GM12878 (cell line): ENCODE results near the gene GLB1L.

ENCODE experiments used
- CBX3 ChIP-seq: fragments of 200-600 bp; sonication (generic); IDR thresholded peaks from 2 replicates; pipeline ENCODE4 v1.6.1; 2016; ENCODE audit warnings: low read depth, borderline replicate concordance
- CEBPB ChIP-seq, 2 experiments: fragments of 150-350 bp in 1 of 2; IDR thresholded peaks; 2 replicates each; pipeline ENCODE4 v1.6.1; 2012 to 2014; ENCODE audit warnings: low read depth in 2 of 2, low read length in 2 of 2, borderline replicate concordance in 1 of 2, inconsistent platforms in 1 of 2
- EZH2 ChIP-seq: IDR thresholded peaks from 2 replicates; pipeline ENCODE4 v1.6.1; 2012; ENCODE audit warnings: low read depth, mild to moderate bottlenecking, control low read depth, inconsistent platforms, low read length, borderline replicate concordance; ENCODE audit not compliant: control insufficient read depth
- SREBF2 ChIP-seq: IDR thresholded peaks from 2 replicates; pipeline ENCODE4 v1.6.1; 2012; ENCODE audit warnings: mild to moderate bottlenecking, low read length
- ZNF274 ChIP-seq: IDR thresholded peaks from one replicate; pipeline ENCODE4 v1.8.0; 2011; ENCODE audit not compliant: insufficient read length, insufficient read depth
- TF ChIP-seq, protein P1 (sequence below): fragments of 450-650 bp; IDR thresholded peaks from 2 replicates; pipeline ENCODE4 v1.6.1; 2016; ENCODE audit warnings: mild to moderate bottlenecking
- TF ChIP-seq, protein P2 (sequence below), 3 experiments: IDR thresholded peaks in 2 of 3; conservative IDR thresholded peaks in 1 of 3; 2 replicates each; pipeline ENCODE4 v1.5.1; 2011; ENCODE audit warnings: low read depth in 3 of 3, low read length in 3 of 3, mild to moderate bottlenecking in 3 of 3, control low read depth in 2 of 3, moderate library complexity in 2 of 3, inconsistent platforms in 1 of 3, mixed read lengths in 1 of 3; ENCODE audit not compliant: control insufficient read depth in 2 of 3, insufficient read depth in 1 of 3; ENCODE audit errors: extremely low read depth in 1 of 3

DNA sequence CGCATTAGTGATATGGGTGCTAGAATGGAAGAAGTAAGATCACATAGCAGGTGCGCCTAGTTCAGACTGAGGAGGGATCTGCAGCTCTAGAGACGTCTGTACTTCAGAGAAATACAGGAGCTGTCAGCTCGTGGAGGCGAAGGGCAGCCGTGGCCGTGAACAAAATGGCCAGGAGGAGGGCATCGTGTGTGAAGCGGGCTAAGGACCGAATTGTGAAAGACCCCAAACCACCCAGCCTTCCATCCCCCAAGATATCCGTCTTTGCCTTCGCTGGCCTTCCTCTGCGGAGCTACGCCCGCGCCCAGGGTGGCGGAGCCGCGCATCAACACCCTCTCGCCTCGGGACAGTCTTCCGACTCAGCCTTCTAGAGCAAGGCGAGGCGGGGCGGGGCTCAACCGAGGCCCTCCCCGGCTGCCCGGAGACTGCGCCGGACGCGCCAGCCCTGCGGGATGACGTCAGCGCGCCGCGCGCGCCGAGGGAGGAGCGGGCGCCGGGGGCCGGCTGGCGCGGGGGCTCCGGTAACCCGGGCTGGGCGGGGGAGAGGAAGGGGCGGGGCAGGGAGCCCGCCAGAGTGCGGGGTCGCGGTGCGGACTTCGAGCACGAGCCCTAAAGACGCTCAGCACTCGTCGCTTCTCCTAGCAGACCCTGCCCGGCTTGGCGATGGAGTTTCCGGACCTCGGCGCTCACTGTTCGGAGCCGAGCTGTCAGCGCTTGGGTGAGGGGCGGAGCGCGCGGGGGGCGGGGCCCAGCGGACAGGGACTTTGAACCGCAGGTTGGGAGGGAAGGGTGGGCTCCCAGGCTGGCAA lies 38.7 kb downstream of the GLB1L start, which contains the start of gene ZFAND2B:
- TF ChIP-seq, protein P1, sequence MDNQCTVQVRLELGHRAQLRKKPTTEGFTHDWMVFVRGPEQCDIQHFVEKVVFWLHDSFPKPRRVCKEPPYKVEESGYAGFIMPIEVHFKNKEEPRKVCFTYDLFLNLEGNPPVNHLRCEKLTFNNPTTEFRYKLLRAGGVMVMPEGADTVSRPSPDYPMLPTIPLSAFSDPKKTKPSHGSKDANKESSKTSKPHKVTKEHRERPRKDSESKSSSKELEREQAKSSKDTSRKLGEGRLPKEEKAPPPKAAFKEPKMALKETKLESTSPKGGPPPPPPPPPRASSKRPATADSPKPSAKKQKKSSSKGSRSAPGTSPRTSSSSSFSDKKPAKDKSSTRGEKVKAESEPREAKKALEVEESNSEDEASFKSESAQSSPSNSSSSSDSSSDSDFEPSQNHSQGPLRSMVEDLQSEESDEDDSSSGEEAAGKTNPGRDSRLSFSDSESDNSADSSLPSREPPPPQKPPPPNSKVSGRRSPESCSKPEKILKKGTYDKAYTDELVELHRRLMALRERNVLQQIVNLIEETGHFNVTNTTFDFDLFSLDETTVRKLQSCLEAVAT: peak; percentile 71
- TF ChIP-seq, protein P2, sequence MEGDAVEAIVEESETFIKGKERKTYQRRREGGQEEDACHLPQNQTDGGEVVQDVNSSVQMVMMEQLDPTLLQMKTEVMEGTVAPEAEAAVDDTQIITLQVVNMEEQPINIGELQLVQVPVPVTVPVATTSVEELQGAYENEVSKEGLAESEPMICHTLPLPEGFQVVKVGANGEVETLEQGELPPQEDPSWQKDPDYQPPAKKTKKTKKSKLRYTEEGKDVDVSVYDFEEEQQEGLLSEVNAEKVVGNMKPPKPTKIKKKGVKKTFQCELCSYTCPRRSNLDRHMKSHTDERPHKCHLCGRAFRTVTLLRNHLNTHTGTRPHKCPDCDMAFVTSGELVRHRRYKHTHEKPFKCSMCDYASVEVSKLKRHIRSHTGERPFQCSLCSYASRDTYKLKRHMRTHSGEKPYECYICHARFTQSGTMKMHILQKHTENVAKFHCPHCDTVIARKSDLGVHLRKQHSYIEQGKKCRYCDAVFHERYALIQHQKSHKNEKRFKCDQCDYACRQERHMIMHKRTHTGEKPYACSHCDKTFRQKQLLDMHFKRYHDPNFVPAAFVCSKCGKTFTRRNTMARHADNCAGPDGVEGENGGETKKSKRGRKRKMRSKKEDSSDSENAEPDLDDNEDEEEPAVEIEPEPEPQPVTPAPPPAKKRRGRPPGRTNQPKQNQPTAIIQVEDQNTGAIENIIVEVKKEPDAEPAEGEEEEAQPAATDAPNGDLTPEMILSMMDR (IDR thresholded peaks at IDR 0.05 in 2 of 3, conservative IDR thresholded peaks at IDR 0.05 in 1 of 3; ENCODE audit: control insufficient read depth in 2 of 3, extremely low read depth in 1 of 3, insufficient read depth in 1 of 3, low read depth in 3 of 3, low read length in 3 of 3): peak in 2 of 3 experiments; percentile 9 to 14; a peak in 1 of 6 replicates
- TF ChIP-seq ZNF274 (no peak), SREBF2 (no peak), CBX3 (no peak), CEBPB (IDR thresholded peaks at IDR 0.05; ENCODE audit: borderline replicate concordance in 1 of 2, low read depth in 2 of 2, low read length in 2 of 2) (no peak), EZH2 (no peak)
